IPS DF 6.9 (cell line): ENCODE data around the gene CC2D1B.

ENCODE experiments used
- DNase-seq: peaks from one replicate; pipeline ENCODE4 v3.0.0-alpha.2; 2013; ENCODE audit warnings: low read depth, low spot score
- H3K27ac ChIP-seq: one replicate; pipeline ENCODE4 v1.5.1; 2013; ENCODE audit warnings: low read length, control low read depth
- H3K27me3 ChIP-seq: 2 replicates; pipeline ENCODE4 v1.6.1; 2013; ENCODE audit warnings: mild to moderate bottlenecking, low read length; ENCODE audit not compliant: control insufficient read depth, insufficient read depth
- H3K36me3 ChIP-seq: 2 replicates; pipeline ENCODE4 v1.6.1; 2013; ENCODE audit warnings: low read length; ENCODE audit not compliant: control insufficient read depth, insufficient read depth
- H3K4me1 ChIP-seq: 2 replicates; pipeline ENCODE4 v1.6.1; 2013; ENCODE audit warnings: low read length; ENCODE audit not compliant: control insufficient read depth, insufficient read depth
- H3K4me3 ChIP-seq: 2 replicates; pipeline ENCODE4 v1.5.1; 2013; ENCODE audit warnings: mild to moderate bottlenecking, low read length
- H3K9me3 ChIP-seq: 2 replicates; pipeline ENCODE4 v1.6.1; 2013; ENCODE audit warnings: low read length, inconsistent platforms; ENCODE audit not compliant: control insufficient read depth, insufficient read depth
- WGBS: extraction: QIAGEN DNeasy Blood & Tissue Kit; methylation state at CpG from one replicate; pipeline ENCODE4 v1.1.7; 2013; ENCODE audit warnings: mixed read lengths, missing lambda C conversion rate; ENCODE audit not compliant: insufficient read length, insufficient coverage; 5-methylcytosine and 5-hydroxymethylcytosine counted together

Gene CC2D1B

DNA sequence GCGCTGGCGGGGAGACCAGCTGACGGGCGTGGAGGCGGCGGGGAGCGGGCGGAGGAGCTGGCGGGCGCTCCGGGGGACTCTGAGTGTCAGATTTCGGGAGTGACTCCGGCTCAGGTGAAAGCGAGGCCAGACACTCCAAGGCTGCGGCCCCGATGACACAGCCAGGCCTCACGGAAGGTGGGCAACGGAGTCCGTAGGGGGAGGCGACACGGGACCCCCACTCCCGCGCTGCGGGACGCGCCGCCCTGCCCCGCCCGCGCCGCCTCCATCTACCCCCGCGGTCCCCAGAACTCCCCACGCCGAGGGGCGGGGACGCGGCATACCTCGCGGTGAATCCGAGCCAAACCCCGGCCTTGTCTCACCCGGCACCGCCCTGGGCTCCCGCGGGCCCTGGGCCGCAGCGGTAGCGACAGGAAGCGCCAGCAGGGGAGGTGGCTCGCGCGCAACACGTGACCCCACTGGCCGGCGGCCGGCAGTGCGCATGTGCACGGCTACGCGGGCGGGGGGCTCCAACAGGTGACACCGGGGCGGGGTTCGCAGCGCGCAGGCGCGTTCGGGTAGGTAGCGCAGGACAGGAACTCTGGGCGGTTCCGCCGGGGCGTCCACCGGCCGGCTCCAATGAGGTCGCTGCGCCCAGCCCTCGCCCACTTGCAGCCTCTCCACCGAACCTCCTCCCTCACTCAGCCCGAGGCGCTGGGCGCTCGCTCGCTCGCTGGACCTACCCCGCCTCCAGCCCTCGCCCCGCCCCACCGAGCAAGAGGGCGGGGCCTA lies at the start of gene CC2D1B:
TSS of gene CC2D1B (minus strand) at position 460 of the 771 bp plus-strand sequence. CDS start 1,585 bp downstream, outside the sequence.
- Histone ChIP-seq H3K27me3 (no peaks in the 10 kb centered on the region), H3K27ac (no peak within 1 kb of the TSS), H3K4me3 (peak within 1 kb of the TSS; percentile 64), H3K9me3 (no peaks in the 10 kb centered on the region), H3K36me3 (peaks cover under 1% of the 10 kb centered on the region; the same call in 1 of the 2 replicates), H3K4me1 (peaks cover 4% of the 10 kb centered on the region; the same call in 1 of the 2 replicates)
- DNase-seq: peak; percentile 97
- no CpG with 5 or more reads among the region's 92 CpGs for WGBS

GRCh38 chr1:52414942-52415341 lies 48.9 kb upstream of the CC2D1B start:
- Histone ChIP-seq H3K9me3 (no peaks in the 10 kb centered on the region), H3K36me3 (peaks cover 32% of the 10 kb centered on the region; the same call in 1 of the 2 replicates), H3K27me3 (no peaks in the 10 kb centered on the region), H3K27ac (no peak overlapping the region), H3K4me3 (no peak overlapping the region), H3K4me1 (no peaks in the 10 kb centered on the region)
- no peak for DNase-seq

GRCh38 chr1:52413410-52413989 lies 47.5 kb upstream of the CC2D1B start:
- H3K36me3 ChIP-seq: peaks cover 37% of the 10 kb centered on the region
- H3K27me3 ChIP-seq: no peaks in the 10 kb centered on the region
- H3K9me3 ChIP-seq: no peaks in the 10 kb centered on the region
- no peak overlapping the region for H3K4me3 ChIP-seq
- no CpG with 5 or more reads among the region's 10 CpGs for WGBS
- no peaks in the 10 kb centered on the region for H3K4me1 ChIP-seq
- no peak overlapping the region for H3K27ac ChIP-seq
- no peak for DNase-seq

DNA sequence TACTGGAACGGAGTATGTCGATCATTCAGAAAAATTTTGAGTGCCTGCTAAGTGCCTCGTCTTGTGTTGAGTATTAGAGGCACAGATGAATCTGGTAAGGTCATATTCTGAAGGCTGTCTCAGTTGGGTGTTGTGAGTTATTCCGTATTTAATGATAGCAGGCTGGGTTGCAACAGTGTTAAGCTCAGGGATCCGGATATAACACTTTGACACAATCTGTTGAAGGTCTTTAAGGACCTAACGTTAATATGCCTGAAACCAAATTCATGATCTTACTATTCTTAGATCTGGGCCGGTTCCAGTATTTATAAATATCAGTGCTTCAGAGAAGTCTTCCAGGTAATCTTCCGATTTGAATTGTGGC lies 39.0 kb upstream of the CC2D1B start:
- WGBS: no CpG with 5 or more reads among the region's 8 CpGs
- Histone ChIP-seq H3K27me3 (no peaks in the 10 kb centered on the region), H3K9me3 (no peaks in the 10 kb centered on the region), H3K27ac (no peak overlapping the region), H3K4me1 (no peaks in the 10 kb centered on the region), H3K4me3 (peak overlapping the region; percentile 91), H3K36me3 (peaks cover 13% of the 10 kb centered on the region)
- no peak for DNase-seq

GRCh38 chr1:52404116-52404974 lies 38.3 kb upstream of the CC2D1B start, which contains the start of the genes ORC1 and PRPF38A:
Gene ORC1 (minus strand): TSS chr1:52404423. CDS start chr1:52402223, 2,200 bp downstream.
Gene PRPF38A (plus strand): TSS chr1:52404602. CDS start chr1:52404750, 148 bp downstream.
- Histone ChIP-seq H3K36me3 (peaks cover 13% of the 10 kb centered on the region), H3K4me3 (peak within 1 kb of the TSS; percentile 91), H3K27ac (no peak within 1 kb of the TSS), H3K9me3 (no peaks in the 10 kb centered on the region), H3K4me1 (no peaks in the 10 kb centered on the region), H3K27me3 (no peaks in the 10 kb centered on the region)
- WGBS: no CpG with 5 or more reads among the region's 57 CpGs
- peak; percentile 92 for DNase-seq

- Histone ChIP-seq H3K36me3 (peaks cover 9% of the 10 kb centered on the region; the same call in 1 of the 2 replicates), H3K27me3 (no peaks in the 10 kb centered on the region), H3K27ac (no peak overlapping the region), H3K4me3 (peak overlapping the region; percentile 91), H3K9me3 (no peaks in the 10 kb centered on the region), H3K4me1 (no peaks in the 10 kb centered on the region)
- peak; percentile 13 for DNase-seq
- WGBS: no CpG with 5 or more reads among the region's 16 CpGs
Observed at GRCh38 chr1:52403566-52404115, 37.6 kb upstream of the CC2D1B start.

DNA sequence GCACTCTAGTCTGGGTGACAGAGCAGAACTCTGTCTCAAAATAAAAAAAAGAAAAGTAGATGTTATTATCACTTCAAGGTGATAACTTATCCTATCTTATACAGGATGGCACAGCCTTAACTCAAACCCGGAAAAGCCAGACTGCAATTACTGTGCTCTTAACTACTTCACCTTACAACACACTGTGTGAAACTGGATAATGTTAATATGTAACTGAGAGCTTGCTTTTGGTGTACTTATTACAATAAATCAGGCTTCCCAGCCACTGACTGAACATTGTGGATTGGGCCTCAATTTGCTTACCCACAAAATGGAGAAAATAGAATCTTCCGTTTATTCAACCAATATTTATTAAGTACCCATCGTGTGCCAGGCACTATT lies 36.8 kb upstream of the CC2D1B start:
- H3K9me3 ChIP-seq: no peaks in the 10 kb centered on the region
- no peaks in the 10 kb centered on the region for H3K4me1 ChIP-seq
- DNase-seq: no peak
- WGBS: no CpG with 5 or more reads among the region's 3 CpGs
- H3K27ac ChIP-seq: no peak overlapping the region
- H3K36me3 ChIP-seq: peaks cover 7% of the 10 kb centered on the region; the same call in 1 of the 2 replicates
- H3K27me3 ChIP-seq: no peaks in the 10 kb centered on the region
- no peak overlapping the region for H3K4me3 ChIP-seq

- no CpG with 5 or more reads among the region's 6 CpGs for WGBS
Observed at GRCh38 chr1:52400131-52400530, 34.1 kb upstream of the CC2D1B start.

DNA sequence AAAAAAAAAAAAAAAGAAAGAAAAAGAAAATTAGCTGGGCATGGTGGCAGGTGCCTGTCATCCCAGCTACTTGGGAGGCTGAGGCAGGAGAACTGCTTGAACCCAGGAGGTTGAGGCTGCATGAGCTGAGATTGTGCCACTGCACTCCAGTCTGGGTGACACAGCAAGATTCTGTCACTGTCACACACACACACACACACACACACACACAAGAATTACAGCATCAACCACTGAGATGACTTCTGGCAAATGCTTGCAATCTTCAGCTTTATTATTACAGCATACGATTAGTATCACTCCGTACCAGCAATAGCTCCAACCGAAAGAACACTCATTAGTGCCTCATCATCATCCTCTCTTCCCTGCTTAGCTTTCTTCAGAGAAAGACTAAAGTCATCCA lies 33.6 kb upstream of the CC2D1B start:
- no peaks in the 10 kb centered on the region for H3K27me3 ChIP-seq
- H3K4me3 ChIP-seq: no peak overlapping the region
- no peaks in the 10 kb centered on the region for H3K4me1 ChIP-seq
- peaks cover 18% of the 10 kb centered on the region; the same call in 1 of the 2 replicates for H3K36me3 ChIP-seq
- no peak for DNase-seq
- no peak overlapping the region for H3K27ac ChIP-seq
- no peaks in the 10 kb centered on the region for H3K9me3 ChIP-seq
- WGBS: no CpG with 5 or more reads among the region's 3 CpGs

More at GRCh38 chr1:52400131-52400530, 34.1 kb upstream of the CC2D1B start:
- Histone ChIP-seq H3K9me3 (no peaks in the 10 kb centered on the region), H3K27ac (no peak overlapping the region), H3K27me3 (no peaks in the 10 kb centered on the region), H3K36me3 (peaks cover 18% of the 10 kb centered on the region; the same call in 1 of the 2 replicates), H3K4me1 (no peaks in the 10 kb centered on the region), H3K4me3 (no peak overlapping the region)
- DNase-seq: no peak

DNA sequence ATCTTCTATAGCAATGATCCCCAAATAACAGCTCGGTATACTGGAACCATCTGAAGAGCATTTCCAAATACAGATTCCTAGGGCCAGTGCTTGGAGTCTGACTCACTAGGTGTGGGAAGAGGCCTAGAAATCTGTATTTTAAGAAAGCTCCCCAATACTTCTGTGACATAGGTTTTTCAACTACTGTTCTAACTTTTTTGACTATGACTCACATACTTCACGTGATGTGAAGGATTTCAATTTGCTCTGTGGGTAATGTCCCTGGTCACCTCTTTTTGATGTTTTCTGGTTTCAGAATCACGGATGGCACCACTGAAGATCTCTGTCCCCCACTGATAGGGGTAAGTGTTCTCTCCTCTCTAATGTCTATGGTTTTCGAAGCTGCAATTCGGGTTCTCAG lies 27.2 kb upstream of the CC2D1B start:
- Histone ChIP-seq H3K4me3 (no peak overlapping the region), H3K36me3 (peaks cover 32% of the 10 kb centered on the region; the same call in 1 of the 2 replicates), H3K9me3 (no peaks in the 10 kb centered on the region), H3K27me3 (no peaks in the 10 kb centered on the region), H3K27ac (no peak overlapping the region), H3K4me1 (no peaks in the 10 kb centered on the region)
- WGBS: no CpG with 5 or more reads among the region's 5 CpGs
- DNase-seq: no peak
